Body of pancreas (tissue), 4 donors: ENCODE measurements around the gene FECH. TPM values are rescaled to one million over a fixed set of nuclear protein-coding genes. Genes with fewer than 3 reads are reported as not detected.
"Not testable (repeated sequence)": the region's sequence is repeated elsewhere in the genome, so short reads cannot be mapped to it uniquely, and the experiment has no call there.

Experiments
- ATAC-seq: fragments of 150-250 bp; one replicate; pipeline ENCODE4 v1.9.1; 2016
- DNase-seq, 4 donors: peaks; one replicate each; pipeline ENCODE4 v3.0.0-alpha.2; 2019
- H3K27ac ChIP-seq, 4 donors: fragments of 200-600 bp; sonication (generic); 1 replicate in 3 of 4; 2 replicates in 1 of 4; pipeline versions ENCODE4 v1.5.1 to v1.6.1; 2016 to 2019; ENCODE audit warnings: mild to moderate bottlenecking in 1 of 4, mixed read lengths in 1 of 4, moderate library complexity in 1 of 4
- H3K27me3 ChIP-seq, 2 donors: fragments of 200-600 bp; sonication (generic); one replicate each; pipeline ENCODE4 v1.6.0; 2016; ENCODE audit warnings: mild to moderate bottlenecking in 1 of 2
- H3K36me3 ChIP-seq, 2 donors: fragments of 200-600 bp; sonication (generic); replicated peaks in 1 of 2; 2 replicates each; pipeline ENCODE4 v1.5.1; 2016; ENCODE audit warnings: low read depth in 2 of 2; ENCODE audit not compliant: insufficient read depth in 1 of 2
- H3K4me1 ChIP-seq: fragments of 200-600 bp; sonication (generic); one replicate; pipeline ENCODE4 v1.6.0; 2016
- H3K4me3 ChIP-seq, 2 donors: fragments of 200-600 bp; sonication (generic); 1 replicate in 1 of 2; 2 replicates in 1 of 2; pipeline ENCODE4 v1.5.1; 2016 to 2019
- H3K9me3 ChIP-seq, 3 donors: fragments of 200-600 bp; sonication (generic); 1 replicate in 2 of 3; 2 replicates in 1 of 3; pipeline ENCODE4 v1.5.1; 2016
- CTCF ChIP-seq, 7 experiments: fragments of 450-650 bp in 4 of 7; fragments of 200-600 bp in 3 of 7; sonication (generic) in 3 of 7; IDR thresholded peaks; one replicate each; pipeline ENCODE4 v1.5.1; 2016 to 2019; ENCODE audit warnings: antibody characterized with exemption in 7 of 7
- POLR2A ChIP-seq, 3 donors: fragments of 450-650 bp; IDR thresholded peaks; one replicate each; pipeline ENCODE4 v1.6.1; 2016; ENCODE audit warnings: antibody characterized with exemption in 3 of 3, mild to moderate bottlenecking in 2 of 3
- WGBS, 2 donors: methylation state at CpG; one replicate each; pipeline ENCODE4 v1.1.5; 2017; 5-methylcytosine and 5-hydroxymethylcytosine counted together
- intact Hi-C: fragments of 100-400 bp; cut with DNase I; formaldehyde crosslinking; loops from one replicate; pipeline ENCODE4 v1.15.1; 2023
- total RNA-seq, 2 donors: library from RNA; depleted of rRNA; stranded (reverse); fragments of >200 nt; gene quantifications; one replicate each; pipeline ENCODE4 v1.1.0, GENCODE V29; 2016

Gene FECH
- total RNA-seq, 2 donors from 2014 or later: 16.8 to 20.0 TPM

DNA sequence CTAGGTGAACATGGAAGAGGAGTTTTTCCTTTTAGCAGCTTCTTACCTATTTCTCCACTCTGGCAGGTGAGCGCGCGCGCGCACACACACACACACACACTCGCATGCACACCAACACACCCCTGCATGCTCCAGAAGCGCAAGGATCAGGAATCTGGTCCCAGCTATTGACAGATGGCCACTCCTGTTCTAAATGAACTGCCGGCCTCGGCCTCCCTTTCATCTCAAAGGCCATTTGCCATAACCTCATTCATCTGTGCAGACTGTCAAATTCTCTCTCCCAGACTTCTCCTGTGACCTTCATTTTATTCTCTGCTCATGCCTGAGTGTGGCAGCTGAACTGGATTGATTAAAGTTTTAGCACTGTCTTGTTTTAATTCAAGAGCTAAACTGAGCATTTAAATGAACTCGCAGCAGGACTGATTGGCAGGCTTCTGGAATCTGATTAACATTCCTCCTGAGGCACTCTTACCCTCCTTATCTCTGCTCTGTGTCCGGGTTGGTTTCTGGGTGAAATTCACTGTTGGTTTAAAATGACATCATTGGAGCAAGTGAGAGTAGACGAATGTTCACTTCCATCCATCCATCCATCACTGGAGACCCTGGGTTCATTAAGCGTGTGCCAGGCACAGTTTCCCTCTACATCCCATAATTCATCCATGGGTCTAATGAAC, 58.8 kb downstream of the FECH start:
- Histone ChIP-seq H3K36me3 (no peaks in the 10 kb centered on the region), H3K4me1 (no peaks in the 10 kb centered on the region), H3K9me3 (no peaks in the 10 kb centered on the region), H3K27me3 (no peaks in the 10 kb centered on the region), H3K4me3 (no peak overlapping the region), H3K27ac (no peak overlapping the region)
- 46 to 54% methylated on average over 13 of the region's 13 CpGs for WGBS, 2 donors
- TF ChIP-seq CTCF (IDR thresholded peaks at IDR 0.05): no peak
- no peak for TF ChIP-seq POLR2A (IDR thresholded peaks at IDR 0.05)
- DNase-seq (no peak), ATAC-seq (no peak)
- intact Hi-C loops: no loop called here

- no peaks in the 10 kb centered on the region for H3K4me1 ChIP-seq
- DNase-seq (peak in 1 of 4 donors; percentile 24), ATAC-seq (no peak)
- 63 to 72% methylated on average over 11 of the region's 11 CpGs for WGBS, 2 donors
- no peaks in the 10 kb centered on the region for H3K9me3 ChIP-seq
- intact Hi-C loops: no loop called here
- no peaks in the 10 kb centered on the region for H3K36me3 ChIP-seq
- TF ChIP-seq CTCF (IDR thresholded peaks at IDR 0.05) (no peak), POLR2A (IDR thresholded peaks at IDR 0.05) (no peak)
- no peak overlapping the region for H3K4me3 ChIP-seq
- no peak overlapping the region for H3K27ac ChIP-seq
- no peaks in the 10 kb centered on the region for H3K27me3 ChIP-seq
Measured at GRCh38 chr18:57523171-57523956, 63.1 kb downstream of the FECH start.

GRCh38 chr18:57522348-57522747, 64.2 kb downstream of the FECH start:
- DNase-seq, intact Hi-C loops, ATAC-seq, H3K4me3 ChIP-seq, H3K27me3 ChIP-seq, H3K4me1 ChIP-seq, H3K9me3 ChIP-seq, H3K27ac ChIP-seq, H3K36me3 ChIP-seq: not testable (repeated sequence)

DNA sequence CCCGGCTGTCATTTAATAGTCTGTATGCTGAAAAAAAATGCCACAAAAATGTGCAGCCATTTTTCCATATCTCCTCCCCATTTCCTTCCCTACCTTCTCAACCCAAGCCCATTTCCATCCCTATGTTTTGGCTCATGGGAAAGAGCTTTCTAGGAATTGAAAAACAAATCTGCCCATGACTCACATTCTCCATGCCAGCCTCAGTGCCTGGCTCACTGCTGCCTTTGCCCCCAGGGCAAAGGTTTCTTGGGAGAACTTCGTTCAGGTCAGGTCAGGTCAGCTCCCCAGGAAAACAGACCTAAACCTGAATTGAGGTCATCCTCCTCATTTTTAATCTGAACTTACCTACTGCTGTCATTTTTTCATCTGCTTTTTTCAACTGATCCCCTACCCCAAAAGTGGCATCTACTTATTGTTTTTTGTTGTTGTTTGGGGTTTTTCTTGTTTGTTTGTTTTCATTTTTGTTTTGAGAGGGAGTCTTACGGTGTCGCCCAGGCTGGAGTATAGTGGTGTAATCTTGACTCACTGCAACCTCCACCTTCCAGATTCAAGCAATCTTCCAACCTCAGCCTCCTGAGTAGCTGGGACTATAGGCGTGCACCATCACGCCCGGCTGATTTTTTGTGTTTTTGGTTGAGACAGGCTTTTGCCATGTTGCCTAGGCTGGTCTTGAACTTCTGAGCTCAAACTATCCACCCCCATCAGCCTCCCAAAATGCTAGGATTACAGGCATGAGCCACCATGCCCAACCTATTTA, 66.7 kb downstream of the FECH start:
- Histone ChIP-seq H3K27ac (no peak overlapping the region), H3K36me3 (no peaks in the 10 kb centered on the region), H3K27me3 (no peaks in the 10 kb centered on the region), H3K4me1 (no peaks in the 10 kb centered on the region), H3K9me3 (no peaks in the 10 kb centered on the region), H3K4me3 (no peak overlapping the region)
- TF ChIP-seq POLR2A (IDR thresholded peaks at IDR 0.05) (no peak), CTCF (IDR thresholded peaks at IDR 0.05) (no peak)
- DNase-seq (no peak), ATAC-seq (no peak)
- intact Hi-C loops: no loop called here
- 77 to 82% methylated on average over 6 of the region's 7 CpGs for WGBS, 2 donors

- no peak for DNase-seq
- Histone ChIP-seq H3K27me3 (no peaks in the 10 kb centered on the region), H3K9me3 (no peaks in the 10 kb centered on the region), H3K4me3 (no peak overlapping the region), H3K4me1 (no peaks in the 10 kb centered on the region), H3K36me3 (no peaks in the 10 kb centered on the region), H3K27ac (no peak overlapping the region)
- 62 to 78% methylated on average over 10 of the region's 10 CpGs for WGBS, 2 donors
- no peak for ATAC-seq
- TF ChIP-seq POLR2A (IDR thresholded peaks at IDR 0.05) (no peak), CTCF (IDR thresholded peaks at IDR 0.05) (no peak)
- intact Hi-C loops: no loop called here
Measured at GRCh38 chr18:57518533-57518932, 68.0 kb downstream of the FECH start.
